IMR-90 (cell line): ENCODE measurements around the gene HOXC5. TPM values are rescaled to one million over a fixed set of nuclear protein-coding genes. Genes with fewer than 3 reads are reported as not detected.

Experiments
- ATAC-seq: fragments of 200-7000 bp; cut with Tn5 transposase; 2 replicates; pipeline ENCODE4 v1.9.1; 2020; ENCODE audit warnings: low read depth, mild to moderate bottlenecking, moderate library complexity
- BruUV-seq: library from RNA; stranded (reverse); fragments of 400-500 nt; replicated peaks from 2 replicates; lab custom pipeline; 2021; lab: Mats Ljungman, UMichigan
- CTCF ChIA-PET: fragments of 300-600 bp; formaldehyde crosslinking; extraction: SDS; loops from one replicate; lab custom pipeline; 2021; ENCODE audit warnings: antibody characterized with exemption; lab: Yijun Ruan, JAX
- POLR2A ChIA-PET: fragments of 300-600 bp; sonication (Branson Sonifier 250); formaldehyde crosslinking; loops from one replicate; lab custom pipeline; 2022; ENCODE audit warnings: antibody characterized with exemption; ENCODE audit not compliant: unreplicated experiment; lab: Charles Lee
- DNase-seq: peaks from one replicate; pipeline ENCODE4 v3.0.0; 2013
- H2AFZ ChIP-seq: replicated peaks from 2 replicates; pipeline ENCODE3; 2013; ENCODE audit warnings: low read length, mild to moderate bottlenecking; ENCODE audit not compliant: poor library complexity
- H2AK5ac ChIP-seq: 2 replicates; pipeline ENCODE4 v1.6.1; 2013; ENCODE audit warnings: low read depth, low read length, inconsistent platforms
- H2AK9ac ChIP-seq: replicated peaks from 2 replicates; pipeline ENCODE3; 2013; ENCODE audit warnings: mild to moderate bottlenecking, low read depth, low read length, moderate library complexity; ENCODE audit not compliant: poor library complexity
- H2BK120ac ChIP-seq: 2 replicates; pipeline ENCODE4 v1.6.1; 2013; ENCODE audit warnings: low read depth, low read length, inconsistent platforms
- H2BK15ac ChIP-seq: 3 replicates; pipeline ENCODE4 v1.6.1; 2013; ENCODE audit warnings: low read depth, low read length, inconsistent platforms
- H2BK20ac ChIP-seq: 2 replicates; pipeline ENCODE4 v1.6.1; 2013; ENCODE audit warnings: low read depth, mild to moderate bottlenecking, inconsistent platforms, low read length, moderate library complexity
- H2BK5ac ChIP-seq: 2 replicates; pipeline ENCODE4 v1.6.1; 2013; ENCODE audit warnings: mild to moderate bottlenecking, low read depth, low read length, inconsistent platforms; ENCODE audit not compliant: poor library complexity, severe bottlenecking
- H3K14ac ChIP-seq: replicated peaks from 2 replicates; pipeline ENCODE4 v1.6.1; 2013; ENCODE audit warnings: low read depth, low read length, inconsistent platforms
- H3K18ac ChIP-seq: 2 replicates; pipeline ENCODE4 v1.6.1; 2013; ENCODE audit warnings: low read depth, low read length, control low read depth
- H3K23ac ChIP-seq: 2 replicates; pipeline ENCODE4 v1.6.1; 2013; ENCODE audit warnings: low read depth, low read length, inconsistent platforms
- H3K27ac ChIP-seq: 2 replicates; pipeline ENCODE4 v1.5.1; 2013; ENCODE audit warnings: mild to moderate bottlenecking, control low read depth, low read length; ENCODE audit not compliant: insufficient read depth
- H3K27me3 ChIP-seq: 2 replicates; pipeline ENCODE4 v1.6.1; 2013; ENCODE audit warnings: low read length; ENCODE audit not compliant: control insufficient read depth, insufficient read depth
- H3K36me3 ChIP-seq: 2 replicates; pipeline ENCODE4 v1.6.1; 2013; ENCODE audit warnings: low read length, mixed read lengths; ENCODE audit not compliant: control insufficient read depth, insufficient read depth
- H3K4ac ChIP-seq: 2 replicates; pipeline ENCODE4 v1.6.1; 2013; ENCODE audit warnings: low read depth, low read length, inconsistent platforms
- H3K4me1 ChIP-seq: 2 replicates; pipeline ENCODE4 v1.6.1; 2013; ENCODE audit warnings: low read length, mixed read lengths; ENCODE audit not compliant: control insufficient read depth, insufficient read depth
- H3K4me2 ChIP-seq: 2 replicates; pipeline ENCODE4 v1.6.1; 2013; ENCODE audit warnings: low read depth, mild to moderate bottlenecking, control low read depth, low read length, moderate library complexity
- H3K4me3 ChIP-seq: 2 replicates; pipeline ENCODE4 v1.5.1; 2013; ENCODE audit warnings: low read depth, mild to moderate bottlenecking, control low read depth, low read length, moderate library complexity; ENCODE audit not compliant: insufficient read depth
- H3K56ac ChIP-seq: 2 replicates; pipeline ENCODE4 v1.6.1; 2013; ENCODE audit warnings: low read length, inconsistent platforms; ENCODE audit not compliant: insufficient read depth; ENCODE audit errors: extremely low read depth
- H3K79me1 ChIP-seq, 2 experiments: 2 replicates each; pipeline ENCODE4 v1.6.1; 2013; ENCODE audit warnings: low read length in 2 of 2, inconsistent platforms in 1 of 2, low read depth in 1 of 2
- H3K9ac ChIP-seq: 2 replicates; pipeline ENCODE4 v1.6.1; 2013; ENCODE audit warnings: low read depth, low read length, control low read depth
- H3K9me1 ChIP-seq: 2 replicates; pipeline ENCODE4 v1.6.1; 2013; ENCODE audit warnings: low read length, inconsistent platforms; ENCODE audit not compliant: insufficient read depth
- H3K9me3 ChIP-seq: 2 replicates; pipeline ENCODE4 v1.6.1; 2013; ENCODE audit warnings: low read length; ENCODE audit not compliant: control insufficient read depth, insufficient read depth
- H4K20me1 ChIP-seq: 2 replicates; pipeline ENCODE4 v1.6.1; 2013; ENCODE audit warnings: low read length, inconsistent platforms; ENCODE audit not compliant: insufficient read depth
- H4K5ac ChIP-seq: 2 replicates; pipeline ENCODE4 v1.6.1; 2013; ENCODE audit warnings: mild to moderate bottlenecking, low read depth, low read length, control low read depth
- H4K8ac ChIP-seq, 2 experiments: 2 replicates each; pipeline ENCODE4 v1.6.1; 2013; ENCODE audit warnings: low read depth in 2 of 2, low read length in 2 of 2, control low read depth in 1 of 2, inconsistent platforms in 1 of 2
- H4K91ac ChIP-seq: 2 replicates; pipeline ENCODE4 v1.6.1; 2013; ENCODE audit warnings: low read depth, low read length, inconsistent platforms; ENCODE audit not compliant: insufficient read depth
- MAZ ChIP-seq: IDR thresholded peaks from 2 replicates; pipeline ENCODE4 v1.6.1; 2012; ENCODE audit warnings: low read depth, mild to moderate bottlenecking, low read length, improper control_type of control experiment, moderate library complexity, borderline replicate concordance
- MXI1 ChIP-seq: IDR thresholded peaks from 2 replicates; pipeline ENCODE4 v1.6.1; 2012; ENCODE audit warnings: low read depth, mild to moderate bottlenecking, low read length, moderate library complexity, borderline replicate concordance
- RCOR1 ChIP-seq: IDR thresholded peaks from 2 replicates; pipeline ENCODE4 v1.6.1; 2012; ENCODE audit warnings: mild to moderate bottlenecking, low read length, improper control_type of control experiment; ENCODE audit not compliant: insufficient replicate concordance
- WGBS, 2 experiments: methylation state at CpG; one replicate each; pipeline versions ENCODE4 v1.1.5 to v1.1.7; 2013; ENCODE audit warnings: missing lambda C conversion rate in 2 of 2; ENCODE audit not compliant: insufficient read length in 1 of 2; ENCODE audit errors: extremely low coverage in 2 of 2; 5-methylcytosine and 5-hydroxymethylcytosine counted together
- dilution Hi-C: fragments of 300-500 bp; cut with HindIII; formaldehyde crosslinking; loops from one replicate; pipeline ENCODE4 v1.14.3; 2018; ENCODE audit warnings: low sequenced_read_pairs; ENCODE audit not compliant: unreplicated experiment
- in situ Hi-C: fragments of 300-500 bp; cut with MboI; formaldehyde crosslinking; loops from 3 replicates; pipeline ENCODE4 v1.14.3; 2019; ENCODE audit warnings: low sequenced_read_pairs, inconsistent platforms, mixed read lengths
- intact Hi-C: fragments of 100-400 bp; cut with micrococcal nuclease; formaldehyde crosslinking; loops from 2 replicates; pipeline ENCODE4 v1.10.0; 2022
- polyA plus RNA-seq, 3 experiments: library from polyadenylated mRNA; depleted of rRNA; stranded (reverse); fragments of >200 nt; gene quantifications; 2 replicates each; pipeline ENCODE4 v1.2.3, GENCODE V29; 2012; ENCODE audit warnings: low replicate concordance in 1 of 3
- total RNA-seq: library from RNA; depleted of rRNA; stranded (reverse); fragments of >200 nt; gene quantifications from 2 replicates; pipeline ENCODE4 v1.2.3, GENCODE V29; 2012

The HOXC5 gene
- total and polyA plus RNA-seq, 2 of the 4 experiments (the other 2 are of a cell fraction), result not detected

DNA sequence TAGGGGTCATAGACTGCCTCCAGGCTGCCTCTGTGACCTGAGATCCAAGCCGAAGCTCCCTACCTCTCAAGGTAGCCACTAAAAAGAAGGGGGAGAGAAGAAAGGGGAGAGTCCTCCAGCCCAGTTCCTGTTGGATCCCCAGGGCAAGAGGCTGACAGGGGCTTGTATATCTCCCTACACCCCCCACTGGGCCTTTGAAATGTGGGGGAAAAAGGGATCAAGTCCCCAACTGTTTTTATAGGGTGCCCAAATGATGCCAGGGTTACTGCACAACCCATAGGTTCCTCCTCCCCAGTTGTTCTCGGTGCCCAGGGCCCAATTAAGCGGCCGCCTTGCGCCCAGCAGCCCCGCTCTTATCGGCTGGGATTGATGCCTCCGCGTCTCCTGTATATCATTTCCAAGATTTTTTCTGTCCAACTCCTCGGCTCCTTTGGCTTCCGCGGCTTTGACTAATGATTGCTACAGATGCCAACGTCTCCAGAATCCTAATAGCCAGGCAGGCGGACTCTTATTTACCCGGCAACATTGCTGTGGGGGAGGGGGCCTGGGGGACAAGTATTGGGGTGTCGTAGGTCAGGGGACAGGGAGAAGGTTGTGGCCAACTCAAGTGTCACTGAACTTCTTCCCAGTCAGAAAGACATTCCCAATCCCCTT is 13.1 kb downstream of the HOXC5 start:
- no TSS peak for BruUV-seq
- H3K4me1 ChIP-seq, result no peaks in the 10 kb centered on the region
- no peak overlapping the region for H3K23ac ChIP-seq
- H3K9me3 ChIP-seq, result no peaks in the 10 kb centered on the region
- no peak overlapping the region for H4K8ac ChIP-seq
- DNase-seq (no peak), ATAC-seq (no peak)
- no peaks in the 10 kb centered on the region for H3K79me1 ChIP-seq
- H2BK120ac ChIP-seq, result no peak overlapping the region
- H2AK5ac ChIP-seq, result no peak overlapping the region
- H2AK9ac ChIP-seq, result no peak overlapping the region
- in situ Hi-C loops (no loop called here), dilution Hi-C loops (no loop called here), intact Hi-C loops (no loop called here)
- no peak overlapping the region for H2BK20ac ChIP-seq
- H2BK15ac ChIP-seq, result no peak overlapping the region
- no peak overlapping the region for H4K5ac ChIP-seq
- POLR2A ChIA-PET, result no interaction called here
- H3K4me2 ChIP-seq, result no peak overlapping the region
- H3K4ac ChIP-seq, result no peak overlapping the region
- no peak overlapping the region for H2BK5ac ChIP-seq
- no peaks in the 10 kb centered on the region for H3K9me1 ChIP-seq
- H3K9ac ChIP-seq, result no peak overlapping the region
- H3K56ac ChIP-seq, result no peak overlapping the region
- H3K27me3 ChIP-seq, result peaks cover 71% of the 10 kb centered on the region
- CTCF ChIA-PET, result no interaction called here
- H3K36me3 ChIP-seq, result no peaks in the 10 kb centered on the region
- no peaks in the 10 kb centered on the region for H4K20me1 ChIP-seq
- no peak overlapping the region for H4K91ac ChIP-seq
- H3K18ac ChIP-seq, result no peak overlapping the region
- no peak overlapping the region for H3K14ac ChIP-seq
- H2AFZ ChIP-seq, result no peak overlapping the region
- no peak overlapping the region for H3K4me3 ChIP-seq
- TF ChIP-seq RCOR1 (no peak), MAZ (no peak), MXI1 (no peak)
- 40% methylated on average over 3 of the region's 16 CpGs; no CpG with 5 or more reads in 1 of the 2 experiments for WGBS, 2 experiments
- no peak overlapping the region for H3K27ac ChIP-seq
